HFF-Myc (cell line): ENCODE results near the gene ESRRA.
"Not testable (repeated sequence)": the region's sequence is repeated elsewhere in the genome, so short reads cannot be mapped to it uniquely, and the experiment has no call there.

Experiments
- DNase-seq: peaks from one replicate; pipeline ENCODE4 v3.0.0-alpha.2; 2011; ENCODE audit warnings: low read depth; ENCODE audit errors: extremely low read depth
- H3K4me3 ChIP-seq: replicated peaks from 2 replicates; pipeline ENCODE4 v1.5.1; 2011; ENCODE audit warnings: low read depth, mild to moderate bottlenecking, control low read depth, low read length
- TF ChIP-seq, protein P1 (sequence below): IDR thresholded peaks from 2 replicates; pipeline ENCODE4 v1.5.1; 2012; ENCODE audit warnings: mild to moderate bottlenecking, low read depth, low read length, control low read depth; ENCODE audit errors: missing control alignments

ESRRA gene

DNA sequence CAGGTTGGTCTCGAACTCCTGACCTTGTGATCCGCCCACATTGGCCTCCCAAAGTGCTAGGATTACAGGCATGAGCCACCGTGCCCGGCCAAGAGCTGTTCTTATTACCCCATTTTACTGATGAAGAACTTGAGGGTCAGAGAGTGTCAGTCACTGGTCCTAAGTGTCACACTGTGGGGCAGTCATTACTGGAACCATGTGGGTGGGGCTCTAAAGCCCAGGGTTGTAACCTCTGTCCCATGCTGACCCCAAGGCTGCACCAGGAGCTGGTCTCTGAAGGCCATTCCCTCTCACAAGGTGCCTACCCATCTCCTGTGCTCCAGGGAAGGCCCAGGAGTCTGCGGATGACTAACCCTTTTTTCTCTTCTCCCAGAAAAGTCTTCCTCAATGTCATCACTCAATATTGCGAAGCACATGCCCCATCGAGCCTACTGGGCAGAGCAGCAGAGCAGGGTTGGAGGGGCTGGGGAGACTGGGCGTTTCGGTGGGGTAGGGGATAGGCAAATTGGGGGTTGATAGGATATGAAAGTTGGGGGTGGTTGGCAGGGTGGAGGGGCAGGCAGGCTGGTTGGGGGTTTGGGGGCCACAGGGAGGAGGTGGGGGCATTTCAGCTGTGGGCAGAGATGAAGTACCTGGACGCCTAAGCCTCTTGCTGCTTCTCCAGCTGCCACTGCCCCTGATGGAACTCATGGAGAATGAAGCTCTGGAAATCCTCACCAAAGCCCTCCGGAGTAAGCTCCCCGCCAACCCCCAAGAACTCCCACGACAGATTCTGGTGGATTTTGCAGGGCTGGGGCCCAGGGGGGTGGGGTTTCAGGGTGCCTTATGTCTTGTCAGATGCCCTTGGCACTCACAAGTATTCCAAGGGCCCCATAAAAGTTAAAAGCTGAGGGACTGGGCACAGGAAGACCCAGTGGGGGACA lies 2.0 kb upstream of the ESRRA start:
- TF ChIP-seq, protein P1, sequence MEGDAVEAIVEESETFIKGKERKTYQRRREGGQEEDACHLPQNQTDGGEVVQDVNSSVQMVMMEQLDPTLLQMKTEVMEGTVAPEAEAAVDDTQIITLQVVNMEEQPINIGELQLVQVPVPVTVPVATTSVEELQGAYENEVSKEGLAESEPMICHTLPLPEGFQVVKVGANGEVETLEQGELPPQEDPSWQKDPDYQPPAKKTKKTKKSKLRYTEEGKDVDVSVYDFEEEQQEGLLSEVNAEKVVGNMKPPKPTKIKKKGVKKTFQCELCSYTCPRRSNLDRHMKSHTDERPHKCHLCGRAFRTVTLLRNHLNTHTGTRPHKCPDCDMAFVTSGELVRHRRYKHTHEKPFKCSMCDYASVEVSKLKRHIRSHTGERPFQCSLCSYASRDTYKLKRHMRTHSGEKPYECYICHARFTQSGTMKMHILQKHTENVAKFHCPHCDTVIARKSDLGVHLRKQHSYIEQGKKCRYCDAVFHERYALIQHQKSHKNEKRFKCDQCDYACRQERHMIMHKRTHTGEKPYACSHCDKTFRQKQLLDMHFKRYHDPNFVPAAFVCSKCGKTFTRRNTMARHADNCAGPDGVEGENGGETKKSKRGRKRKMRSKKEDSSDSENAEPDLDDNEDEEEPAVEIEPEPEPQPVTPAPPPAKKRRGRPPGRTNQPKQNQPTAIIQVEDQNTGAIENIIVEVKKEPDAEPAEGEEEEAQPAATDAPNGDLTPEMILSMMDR: no peak
- DNase-seq: no peak
- no peak overlapping the region for H3K4me3 ChIP-seq

DNA sequence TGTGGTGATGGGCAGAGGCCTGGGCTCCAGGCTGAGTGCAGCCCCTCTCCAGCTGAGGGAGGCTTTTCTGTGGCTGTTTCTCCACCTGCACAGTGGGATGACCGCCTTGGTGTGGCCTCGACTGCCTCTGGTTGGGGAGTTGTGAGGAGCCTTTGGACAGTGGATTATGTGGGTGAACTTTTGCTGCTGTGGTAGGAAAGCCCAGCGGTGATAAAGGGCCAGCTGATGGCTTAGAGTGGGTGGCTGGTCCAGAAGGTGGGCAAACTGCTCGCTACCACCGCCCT lies 1.4 kb upstream of the ESRRA start:
- TF ChIP-seq, protein P1: no peak
- no peak for DNase-seq

GRCh38 chr11:64304316-64305072 lies 830 bp upstream of the ESRRA start:
- TF ChIP-seq, protein P1: peak; percentile 93
- peak; percentile 79 for DNase-seq
- H3K4me3 ChIP-seq: peak overlapping the region; percentile 79

More for the DNA sequence above, 1.4 kb upstream of the ESRRA start:
- peak overlapping the region; percentile 79 for H3K4me3 ChIP-seq

GRCh38 chr11:64305691-64306562 lies 603 bp downstream of the ESRRA start:
- peak overlapping the region; percentile 79 for H3K4me3 ChIP-seq
- TF ChIP-seq, protein P1: peak; percentile 24
- no peak for DNase-seq

DNA sequence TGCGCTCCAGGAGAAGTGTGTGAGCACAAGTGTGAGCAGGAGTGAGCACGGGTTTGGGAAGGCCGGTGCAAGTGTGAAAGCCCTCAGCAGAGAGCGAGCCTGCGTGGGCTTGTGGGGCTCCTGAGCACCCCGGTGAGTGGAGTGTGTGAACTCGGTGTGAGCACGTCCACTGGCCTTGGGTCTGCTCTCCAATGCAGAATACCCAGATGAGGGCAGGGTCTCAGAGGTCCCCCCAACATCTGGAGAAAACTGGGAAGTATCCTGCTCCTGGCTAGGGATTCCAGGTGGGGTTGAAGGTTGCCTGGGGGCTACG lies 1.2 kb downstream of the ESRRA start:
- DNase-seq: no peak
- TF ChIP-seq, protein P1: no peak

DNA sequence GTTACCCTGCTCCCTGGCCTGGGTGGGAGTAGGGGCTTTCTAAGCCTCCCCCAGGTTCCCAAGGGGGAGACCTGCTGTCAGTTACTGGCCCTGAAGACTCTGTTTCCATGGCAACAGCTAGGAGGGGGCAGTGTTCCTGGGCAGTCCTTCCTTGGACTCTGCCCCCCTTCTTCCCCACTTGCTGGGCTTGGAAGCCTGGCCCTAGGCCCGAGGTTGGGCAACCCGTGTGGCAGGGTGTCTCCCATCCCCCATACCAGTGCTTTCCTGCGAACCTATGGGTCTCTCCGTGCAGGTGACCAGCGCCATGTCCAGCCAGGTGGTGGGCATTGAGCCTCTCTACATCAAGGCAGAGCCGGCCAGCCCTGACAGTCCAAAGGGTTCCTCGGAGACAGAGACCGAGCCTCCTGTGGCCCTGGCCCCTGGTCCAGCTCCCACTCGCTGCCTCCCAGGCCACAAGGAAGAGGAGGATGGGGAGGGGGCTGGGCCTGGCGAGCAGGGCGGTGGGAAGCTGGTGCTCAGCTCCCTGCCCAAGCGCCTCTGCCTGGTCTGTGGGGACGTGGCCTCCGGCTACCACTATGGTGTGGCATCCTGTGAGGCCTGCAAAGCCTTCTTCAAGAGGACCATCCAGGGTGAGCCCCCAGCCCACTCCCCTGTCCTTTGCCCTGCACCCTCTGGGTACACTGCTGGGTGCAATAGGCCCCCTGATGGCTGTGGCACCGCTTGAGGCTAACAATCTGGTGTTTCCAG lies 1.7 kb downstream of the ESRRA start:
- H3K4me3 ChIP-seq: peak overlapping the region; percentile 79
- no peak for DNase-seq

More for the DNA sequence above, 1.2 kb downstream of the ESRRA start:
- peak overlapping the region; percentile 79 for H3K4me3 ChIP-seq

DNA sequence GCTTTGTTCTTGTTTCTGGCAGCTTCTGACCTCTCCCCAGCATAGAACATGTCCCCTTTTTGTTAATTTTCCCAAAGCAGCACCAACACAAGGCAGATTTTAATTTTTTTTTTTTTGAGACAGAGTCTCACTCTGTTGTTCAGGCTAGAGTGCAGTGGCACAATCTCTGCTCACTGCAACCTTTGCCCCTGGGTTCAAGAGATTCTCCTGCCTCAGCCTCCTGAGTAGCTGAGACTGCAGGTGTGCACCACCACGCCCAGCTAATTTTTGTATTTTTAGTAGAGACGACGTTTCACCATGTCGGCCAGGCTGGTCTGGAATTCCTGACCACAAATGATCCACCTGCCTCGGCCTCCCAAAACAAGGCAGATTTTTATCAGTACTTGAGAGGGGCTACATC lies 2.5 kb downstream of the ESRRA start:
- not testable (repeated sequence) for DNase-seq, H3K4me3 ChIP-seq

More for the DNA sequence above, 1.7 kb downstream of the ESRRA start:
- TF ChIP-seq, protein P1: no peak
